SK-N-MC (cell line): ENCODE measurements around the gene DYNC2LI1.

Source experiments
- EZH2 ChIP-seq: fragments of 200-600 bp; sonication (generic); IDR thresholded peaks from one replicate; pipeline ENCODE4 v1.6.1; 2017; ENCODE audit warnings: antibody characterized with exemption
- POLR2AphosphoS5 ChIP-seq: IDR thresholded peaks from 2 replicates; pipeline ENCODE4 v1.6.1; 2012; ENCODE audit warnings: mild to moderate bottlenecking, low read depth, low read length, borderline replicate concordance

GRCh38 chr2:43845181-43845580 is 71.3 kb downstream of the DYNC2LI1 start:
- no peak for TF ChIP-seq POLR2AphosphoS5
- TF ChIP-seq EZH2, result no peak
